Astrocyte (in vitro differentiated cells and primary cell): ENCODE measurements around the gene FAM131B. TPM values are rescaled to one million over a fixed set of nuclear protein-coding genes. Genes with fewer than 3 reads are reported as not detected.

Experiments used
- DNase-seq: peaks from one replicate; pipeline ENCODE4 v3.0.0-alpha.2; 2010; ENCODE audit warnings: low read depth
- FAIRE-seq: peaks from 2 replicates; lab custom pipeline; 2011; peaks lifted over from hg19 to GRCh38; lab: Jason Lieb, UNC
- H2AFZ ChIP-seq: 2 replicates; pipeline ENCODE4 v1.6.0; 2012; ENCODE audit warnings: low read depth, low read length, inconsistent platforms
- H3K27ac ChIP-seq: 2 replicates; pipeline ENCODE4 v1.5.1; 2011; ENCODE audit warnings: low read depth, low read length, inconsistent platforms
- H3K27me3 ChIP-seq: 2 replicates; pipeline ENCODE4 v1.6.0; 2011; ENCODE audit warnings: low read length, inconsistent platforms; ENCODE audit not compliant: insufficient read depth
- H3K36me3 ChIP-seq: 2 replicates; pipeline ENCODE4 v1.5.1; 2011; ENCODE audit warnings: low read length, inconsistent platforms; ENCODE audit not compliant: insufficient read depth
- H3K4me1 ChIP-seq: 2 replicates; pipeline ENCODE4 v1.5.1; 2011; ENCODE audit warnings: low read length, inconsistent platforms; ENCODE audit not compliant: insufficient read depth
- H3K4me2 ChIP-seq: 2 replicates; pipeline ENCODE4 v1.6.0; 2012; ENCODE audit warnings: low read length, inconsistent platforms
- H3K4me3 ChIP-seq: 2 replicates; pipeline ENCODE4 v1.5.1; 2011; ENCODE audit warnings: low read depth, mild to moderate bottlenecking, low read length, inconsistent platforms; ENCODE audit not compliant: insufficient read depth
- H3K79me2 ChIP-seq: 2 replicates; pipeline ENCODE4 v1.6.0; 2012; ENCODE audit warnings: mild to moderate bottlenecking, low read length, inconsistent platforms; ENCODE audit not compliant: insufficient read depth
- H3K9ac ChIP-seq: 2 replicates; pipeline ENCODE4 v1.6.0; 2012; ENCODE audit warnings: mild to moderate bottlenecking, low read length, inconsistent platforms
- H3K9me3 ChIP-seq: 2 replicates; pipeline ENCODE4 v1.5.1; 2012; ENCODE audit warnings: low read depth, mild to moderate bottlenecking, low read length, inconsistent platforms; ENCODE audit not compliant: insufficient read depth
- H4K20me1 ChIP-seq: 2 replicates; pipeline ENCODE4 v1.6.0; 2012; ENCODE audit warnings: low read length, inconsistent platforms; ENCODE audit not compliant: insufficient read depth
- H3K27ac Mint-ChIP-seq: one replicate; pipeline ENCODE4 v1.8.0; 2021; ENCODE audit warnings: mild to moderate bottlenecking, mixed read lengths; ENCODE audit not compliant: unreplicated experiment
- H3K27me3 Mint-ChIP-seq: one replicate; pipeline ENCODE4 v1.8.0; 2021; ENCODE audit warnings: low read depth, mixed read lengths; ENCODE audit not compliant: unreplicated experiment
- H3K36me3 Mint-ChIP-seq: one replicate; pipeline ENCODE4 v1.8.0; 2021; ENCODE audit warnings: low read depth, mixed read lengths; ENCODE audit not compliant: unreplicated experiment
- H3K4me1 Mint-ChIP-seq: one replicate; pipeline ENCODE4 v1.8.0; 2021; ENCODE audit warnings: low read depth, mixed read lengths; ENCODE audit not compliant: unreplicated experiment
- H3K4me3 Mint-ChIP-seq: one replicate; pipeline ENCODE4 v1.8.0; 2021; ENCODE audit warnings: mild to moderate bottlenecking, moderate library complexity, mixed read lengths; ENCODE audit not compliant: unreplicated experiment
- H3K9me3 Mint-ChIP-seq: one replicate; pipeline ENCODE4 v1.8.0; 2021; ENCODE audit warnings: mild to moderate bottlenecking, mixed read lengths; ENCODE audit not compliant: unreplicated experiment
- EZH2 ChIP-seq: IDR thresholded peaks from 2 replicates; pipeline ENCODE4 v1.6.1; 2012; ENCODE audit warnings: mild to moderate bottlenecking, low read length, inconsistent platforms; ENCODE audit not compliant: insufficient read depth
- total RNA-seq: library from RNA; stranded (reverse); gene quantifications from 2 replicates; pipeline ENCODE4 v1.2.1, GENCODE V29; 2021
- TF ChIP-seq, protein P1 (sequence below): IDR thresholded peaks from 2 replicates; pipeline ENCODE4 v1.5.1; 2011; ENCODE audit warnings: low read depth, mild to moderate bottlenecking, inconsistent platforms, low read length, moderate library complexity; ENCODE audit not compliant: insufficient read depth

FAM131B gene
- total RNA-seq, 1 donor from 2014 or later: 7.6 TPM

GRCh38 chr7:143322760-143323633 is 39.5 kb downstream of the FAM131B start:
- H3K27me3 Mint-ChIP-seq: peaks cover 26% of the 10 kb centered on the region
- no peaks in the 10 kb centered on the region for H3K9me3 Mint-ChIP-seq
- H3K27ac Mint-ChIP-seq: no peak overlapping the region
- DNase-seq (no peak), FAIRE-seq (no peak)
- Histone ChIP-seq H4K20me1 (no peaks in the 10 kb centered on the region), H2AFZ (no peak overlapping the region), H3K4me3 (no peak overlapping the region), H3K79me2 (no peaks in the 10 kb centered on the region), H3K27ac (no peak overlapping the region), H3K9ac (no peak overlapping the region), H3K27me3 (no peaks in the 10 kb centered on the region), H3K9me3 (no peaks in the 10 kb centered on the region), H3K4me1 (no peaks in the 10 kb centered on the region), H3K36me3 (no peaks in the 10 kb centered on the region), H3K4me2 (no peak overlapping the region)
- H3K36me3 Mint-ChIP-seq: no peaks in the 10 kb centered on the region
- H3K4me3 Mint-ChIP-seq: no peak overlapping the region
- TF ChIP-seq, protein P1, sequence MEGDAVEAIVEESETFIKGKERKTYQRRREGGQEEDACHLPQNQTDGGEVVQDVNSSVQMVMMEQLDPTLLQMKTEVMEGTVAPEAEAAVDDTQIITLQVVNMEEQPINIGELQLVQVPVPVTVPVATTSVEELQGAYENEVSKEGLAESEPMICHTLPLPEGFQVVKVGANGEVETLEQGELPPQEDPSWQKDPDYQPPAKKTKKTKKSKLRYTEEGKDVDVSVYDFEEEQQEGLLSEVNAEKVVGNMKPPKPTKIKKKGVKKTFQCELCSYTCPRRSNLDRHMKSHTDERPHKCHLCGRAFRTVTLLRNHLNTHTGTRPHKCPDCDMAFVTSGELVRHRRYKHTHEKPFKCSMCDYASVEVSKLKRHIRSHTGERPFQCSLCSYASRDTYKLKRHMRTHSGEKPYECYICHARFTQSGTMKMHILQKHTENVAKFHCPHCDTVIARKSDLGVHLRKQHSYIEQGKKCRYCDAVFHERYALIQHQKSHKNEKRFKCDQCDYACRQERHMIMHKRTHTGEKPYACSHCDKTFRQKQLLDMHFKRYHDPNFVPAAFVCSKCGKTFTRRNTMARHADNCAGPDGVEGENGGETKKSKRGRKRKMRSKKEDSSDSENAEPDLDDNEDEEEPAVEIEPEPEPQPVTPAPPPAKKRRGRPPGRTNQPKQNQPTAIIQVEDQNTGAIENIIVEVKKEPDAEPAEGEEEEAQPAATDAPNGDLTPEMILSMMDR: no peak
- no peak for TF ChIP-seq EZH2
- no peaks in the 10 kb centered on the region for H3K4me1 Mint-ChIP-seq

- no peaks in the 10 kb centered on the region for H3K27me3 ChIP-seq
- no peaks in the 10 kb centered on the region for H4K20me1 ChIP-seq
- Mint-ChIP-seq H3K4me1 (no peaks in the 10 kb centered on the region), H3K27me3 (peaks cover 29% of the 10 kb centered on the region), H3K9me3 (no peaks in the 10 kb centered on the region), H3K4me3 (no peak overlapping the region), H3K27ac (no peak overlapping the region), H3K36me3 (peaks cover 2% of the 10 kb centered on the region)
- H3K4me1 ChIP-seq: no peaks in the 10 kb centered on the region
- H3K36me3 ChIP-seq: no peaks in the 10 kb centered on the region
- DNase-seq: no peak
- no peak for TF ChIP-seq EZH2
- TF ChIP-seq, protein P1: no peak
- no peak overlapping the region for H2AFZ ChIP-seq
- H3K9ac ChIP-seq: no peak overlapping the region
- H3K79me2 ChIP-seq: no peaks in the 10 kb centered on the region
- H3K4me2 ChIP-seq: no peak overlapping the region
- FAIRE-seq: no peak
- H3K4me3 ChIP-seq: no peak overlapping the region
- H3K27ac ChIP-seq: no peak overlapping the region
- no peaks in the 10 kb centered on the region for H3K9me3 ChIP-seq
Observed at GRCh38 chr7:143321734-143322133, 40.8 kb downstream of the FAM131B start.

DNA sequence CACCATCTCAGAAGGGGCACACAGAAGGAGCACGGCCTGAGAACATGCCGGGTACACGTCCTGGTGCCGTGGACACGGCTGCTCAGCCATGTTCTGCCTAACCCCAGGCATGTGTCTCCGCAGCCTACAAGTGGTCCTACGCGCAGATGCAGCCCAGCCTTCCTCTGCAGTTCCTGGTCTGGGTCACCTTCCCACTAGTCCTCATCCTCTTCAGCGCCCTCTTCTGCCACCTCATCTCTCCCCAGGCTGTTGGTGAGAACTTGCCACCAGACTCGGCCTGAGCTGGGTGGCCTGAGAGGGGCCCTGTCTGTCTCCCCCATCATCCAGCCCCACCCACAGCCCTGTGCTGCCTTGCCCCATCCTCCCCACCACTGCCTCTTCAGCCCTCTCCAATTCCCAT is 41.3 kb downstream of the FAM131B start:
- Histone ChIP-seq H3K4me2 (no peak overlapping the region), H2AFZ (no peak overlapping the region), H3K9ac (no peak overlapping the region), H4K20me1 (no peaks in the 10 kb centered on the region), H3K27me3 (no peaks in the 10 kb centered on the region), H3K79me2 (no peaks in the 10 kb centered on the region), H3K36me3 (no peaks in the 10 kb centered on the region), H3K4me1 (no peaks in the 10 kb centered on the region), H3K4me3 (no peak overlapping the region), H3K9me3 (no peaks in the 10 kb centered on the region), H3K27ac (no peak overlapping the region)
- DNase-seq (no peak), FAIRE-seq (no peak)
- no peak overlapping the region for H3K27ac Mint-ChIP-seq
- no peaks in the 10 kb centered on the region for H3K4me1 Mint-ChIP-seq
- no peak overlapping the region for H3K4me3 Mint-ChIP-seq
- H3K36me3 Mint-ChIP-seq: peaks cover 2% of the 10 kb centered on the region
- no peaks in the 10 kb centered on the region for H3K9me3 Mint-ChIP-seq
- peaks cover 32% of the 10 kb centered on the region for H3K27me3 Mint-ChIP-seq
- TF ChIP-seq, protein P1: no peak
- TF ChIP-seq EZH2: no peak
